AML-193 (cell line): Measurements from ENCODE around the gene EZH1.
"Not testable (repeated sequence)": the region's sequence is repeated elsewhere in the genome, so short reads cannot be mapped to it uniquely, and the experiment has no call there.

Source experiments
- DNase-seq, 2 experiments: peaks; one replicate each; lab custom pipeline; 2025; lab: John Stamatoyannopoulos, UW

EZH1 gene

GRCh38 chr17:42669977-42670788, 74.7 kb downstream of the EZH1 start:
- DNase-seq: no peak

- no peak for DNase-seq
Measured at GRCh38 chr17:42669705-42669976, 75.2 kb downstream of the EZH1 start.

- DNase-seq: no peak
Measured at GRCh38 chr17:42667088-42667951, 77.5 kb downstream of the EZH1 start.

GRCh38 chr17:42666126-42666525, 78.7 kb downstream of the EZH1 start:
- not testable (repeated sequence) for DNase-seq

- DNase-seq: no peak
Measured at GRCh38 chr17:42665581-42666001, 79.2 kb downstream of the EZH1 start.

- no peak for DNase-seq
Measured at GRCh38 chr17:42660692-42661345, 84.0 kb downstream of the EZH1 start.

- not testable (repeated sequence) for DNase-seq
Measured at GRCh38 chr17:42659932-42660274, 84.9 kb downstream of the EZH1 start.

- peak; percentile 61 to 67 for DNase-seq
Measured at GRCh38 chr17:42659079-42659931, 85.5 kb downstream of the EZH1 start, which contains the start of gene TUBG2. Gene TUBG2 (plus strand): TSS chr17:42659284. CDS start chr17:42659504, 220 bp downstream.

GRCh38 chr17:42657824-42658588, 86.8 kb downstream of the EZH1 start:
- DNase-seq: no peak

GRCh38 chr17:42655528-42655927, 89.3 kb downstream of the EZH1 start:
- DNase-seq: no peak

GRCh38 chr17:42653179-42654124, 91.4 kb downstream of the EZH1 start:
- no peak for DNase-seq

GRCh38 chr17:42651392-42651791, 93.4 kb downstream of the EZH1 start:
- no peak for DNase-seq
